Endodermal cell (in vitro differentiated cells): Measurements from ENCODE around the gene HMX1. TPM values are rescaled to one million over a fixed set of nuclear protein-coding genes. Genes with fewer than 3 reads are reported as not detected.

ENCODE experiments used
- DNase-seq: peaks from one replicate; pipeline ENCODE4 v3.0.0-alpha.2; 2017
- H3K27ac ChIP-seq: 2 replicates; pipeline ENCODE4 v1.5.1; 2013; ENCODE audit warnings: mild to moderate bottlenecking, low read depth, low read length, moderate library complexity
- H3K27me3 ChIP-seq: 2 replicates; pipeline ENCODE4 v1.6.1; 2013; ENCODE audit warnings: mild to moderate bottlenecking, low read length, moderate library complexity; ENCODE audit not compliant: insufficient read depth, control insufficient read depth, poor library complexity, severe bottlenecking
- H3K36me3 ChIP-seq: 2 replicates; pipeline ENCODE4 v1.7.0; 2013; ENCODE audit warnings: mild to moderate bottlenecking, low read length, moderate library complexity; ENCODE audit not compliant: control insufficient read depth, insufficient read depth
- H3K4me1 ChIP-seq: one replicate; pipeline ENCODE4 v1.7.0; 2013; ENCODE audit warnings: low read length; ENCODE audit not compliant: control insufficient read depth, insufficient read depth
- H3K4me3 ChIP-seq: 2 replicates; pipeline ENCODE4 v1.5.1; 2013; ENCODE audit warnings: mild to moderate bottlenecking, low read length, moderate library complexity
- H3K9ac ChIP-seq: 2 replicates; pipeline ENCODE4 v1.6.1; 2013; ENCODE audit warnings: mild to moderate bottlenecking, low read length, moderate library complexity; ENCODE audit not compliant: poor library complexity, severe bottlenecking; ENCODE audit errors: extremely low read depth
- H3K9me3 ChIP-seq: 2 replicates; pipeline ENCODE4 v1.6.1; 2013; ENCODE audit warnings: mild to moderate bottlenecking, low read length, moderate library complexity; ENCODE audit not compliant: control insufficient read depth
- H3K27ac Mint-ChIP-seq: 2 replicates; pipeline ENCODE4 v1.8.0; 2020; ENCODE audit warnings: mixed read lengths
- H3K27me3 Mint-ChIP-seq: 2 replicates; pipeline ENCODE4 v1.8.0; 2021; ENCODE audit warnings: mild to moderate bottlenecking, mixed read lengths; ENCODE audit not compliant: insufficient read depth
- H3K36me3 Mint-ChIP-seq: 2 replicates; pipeline ENCODE4 v1.8.0; 2020; ENCODE audit warnings: low read depth, mixed read lengths
- H3K4me1 Mint-ChIP-seq: 2 replicates; pipeline ENCODE4 v1.8.0; 2020; ENCODE audit warnings: mixed read lengths
- H3K4me3 Mint-ChIP-seq: 2 replicates; pipeline ENCODE4 v1.8.0; 2020; ENCODE audit warnings: mild to moderate bottlenecking, moderate library complexity, mixed read lengths
- H3K9me3 Mint-ChIP-seq: 2 replicates; pipeline ENCODE4 v1.8.0; 2020; ENCODE audit warnings: mild to moderate bottlenecking, mixed read lengths
- CTCF ChIP-seq: fragments of 200-600 bp; sonication (generic); conservative IDR thresholded peaks from 2 replicates; pipeline ENCODE4 v1.5.0; 2021; ENCODE audit warnings: antibody characterized with exemption, mild to moderate bottlenecking
- WGBS, 2 experiments: methylation state at CpG; one replicate each; pipeline versions ENCODE4 v1.1.5 to v1.1.7; 2013; ENCODE audit warnings: missing lambda C conversion rate in 2 of 2, mixed read lengths in 1 of 2; ENCODE audit not compliant: insufficient coverage in 1 of 2, insufficient read length in 1 of 2; 5-methylcytosine and 5-hydroxymethylcytosine counted together
- total RNA-seq, 2 donors: library from RNA; stranded (reverse); fragmentation: NEBNext Ultra II Directional in 1 of 2; extraction: Animal tissue kit (Norgen Biotek cat#: 25700) in 1 of 2; gene quantifications; 2 replicates in 1 of 2; 3 replicates in 1 of 2; pipeline ENCODE4 v1.2.1, GENCODE V29; 2021

Gene HMX1
- total RNA-seq, 2 donors from 2014 or later: 1.2 TPM; not detected in 1

DNA sequence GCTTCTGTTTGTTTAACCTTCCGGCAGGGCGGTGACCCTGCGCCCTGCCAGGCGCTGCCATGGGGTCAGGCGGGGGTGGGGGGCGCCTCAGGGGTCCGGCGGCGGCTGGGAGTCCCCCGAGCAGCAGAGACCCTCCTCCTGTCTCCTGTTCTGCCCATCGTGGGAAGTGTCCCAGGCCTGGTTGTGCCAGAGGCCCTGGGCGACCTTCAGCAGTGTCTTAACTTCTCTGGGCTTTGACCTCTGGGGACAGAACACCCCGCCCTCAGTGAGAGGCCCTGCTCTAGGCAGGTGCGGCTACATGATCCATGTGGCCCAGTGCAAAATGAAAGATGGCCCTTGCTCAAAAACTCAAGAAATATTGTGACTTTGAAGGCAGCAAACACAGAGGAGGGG is 22.8 kb upstream of the HMX1 start:
- Histone ChIP-seq H3K4me3 (no peak overlapping the region), H3K27ac (no peak overlapping the region), H3K9me3 (no peaks in the 10 kb centered on the region), H3K27me3 (peaks cover 95% of the 10 kb centered on the region), H3K36me3 (no peaks in the 10 kb centered on the region), H3K4me1 (no peaks in the 10 kb centered on the region), H3K9ac (no peak overlapping the region)
- no peak for TF ChIP-seq CTCF
- Mint-ChIP-seq H3K27me3 (peaks cover 89% of the 10 kb centered on the region), H3K27ac (no peak overlapping the region), H3K4me3 (peak overlapping the region; percentile 47), H3K4me1 (peaks cover 1% of the 10 kb centered on the region), H3K9me3 (peaks cover 3% of the 10 kb centered on the region), H3K36me3 (no peaks in the 10 kb centered on the region)
- WGBS, 2 experiments: 14 to 20% methylated on average over 8 to 14 of the region's 14 CpGs
- no peak for DNase-seq

DNA sequence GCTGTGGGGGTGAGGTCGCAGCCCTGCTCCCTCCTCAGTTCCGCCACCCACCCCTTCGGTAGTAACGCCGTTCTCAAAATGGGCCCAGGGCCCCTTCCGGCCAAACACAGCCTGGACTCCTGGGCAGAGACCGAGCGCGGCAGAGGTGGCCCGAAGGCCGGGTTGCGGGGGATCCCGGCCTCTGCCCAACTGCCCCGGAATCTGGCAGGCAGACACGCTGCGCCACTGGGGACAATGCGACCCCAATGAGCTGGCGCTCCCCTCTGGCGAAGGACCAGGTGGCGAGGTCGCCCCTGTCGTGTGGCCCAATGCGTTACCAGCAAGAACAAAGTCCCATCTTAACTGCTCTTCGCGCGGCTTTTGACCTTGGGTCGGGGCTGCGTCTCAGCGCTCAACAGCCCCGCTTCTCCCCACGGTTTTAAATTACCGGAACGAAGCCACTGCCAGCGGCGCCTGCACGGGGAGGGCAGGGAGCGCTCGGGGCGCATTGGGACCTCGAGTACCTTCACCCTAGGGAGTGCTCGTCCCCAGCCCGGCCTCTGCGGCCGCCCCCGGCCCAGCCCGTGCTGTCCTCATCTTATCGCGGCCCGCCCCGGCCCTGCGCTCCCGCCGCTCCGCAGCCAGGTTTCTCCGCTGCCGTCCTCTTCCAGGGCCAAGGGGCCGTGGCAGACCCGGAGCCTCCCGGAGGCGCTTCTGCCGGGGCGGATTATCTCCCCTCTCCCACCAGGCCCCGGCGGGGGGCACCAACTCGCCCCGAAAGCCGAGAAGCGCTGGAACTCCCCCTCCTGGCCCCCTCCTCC is 22.2 kb upstream of the HMX1 start:
- Mint-ChIP-seq H3K4me3 (peak overlapping the region; percentile 47), H3K9me3 (peaks cover 3% of the 10 kb centered on the region), H3K27ac (no peak overlapping the region), H3K4me1 (peaks cover 1% of the 10 kb centered on the region), H3K27me3 (peaks cover 94% of the 10 kb centered on the region), H3K36me3 (no peaks in the 10 kb centered on the region)
- DNase-seq: peak; percentile 81
- no peak for TF ChIP-seq CTCF
- WGBS, 2 experiments: 1 to 2% methylated on average over 23 to 68 of the region's 68 CpGs
- Histone ChIP-seq H3K4me3 (peak overlapping the region; percentile 56), H3K4me1 (no peaks in the 10 kb centered on the region), H3K27me3 (peaks cover 99% of the 10 kb centered on the region), H3K36me3 (no peaks in the 10 kb centered on the region), H3K27ac (no peak overlapping the region), H3K9me3 (no peaks in the 10 kb centered on the region), H3K9ac (no peak overlapping the region)

- peak; percentile 58 for DNase-seq
- Mint-ChIP-seq H3K9me3 (peaks cover 3% of the 10 kb centered on the region), H3K4me1 (peaks cover 1% of the 10 kb centered on the region), H3K27me3 (peaks cover 94% of the 10 kb centered on the region), H3K27ac (no peak overlapping the region), H3K4me3 (peak overlapping the region; percentile 47), H3K36me3 (no peaks in the 10 kb centered on the region)
- Histone ChIP-seq H3K4me1 (no peaks in the 10 kb centered on the region), H3K4me3 (peak overlapping the region; percentile 56), H3K9me3 (no peaks in the 10 kb centered on the region), H3K9ac (no peak overlapping the region), H3K36me3 (no peaks in the 10 kb centered on the region), H3K27me3 (peaks cover 99% of the 10 kb centered on the region), H3K27ac (no peak overlapping the region)
- WGBS, 2 experiments: 0 to 3% methylated on average over 5 to 41 of the region's 41 CpGs
- no peak for TF ChIP-seq CTCF
Measured at GRCh38 chr4:8893227-8893623, 21.6 kb upstream of the HMX1 start.
